Keratinocyte (primary cell): ENCODE data around the gene DPP8. TPM values are rescaled to one million over a fixed set of nuclear protein-coding genes. Genes with fewer than 3 reads are reported as not detected.

Experiments used
- DNase-seq: peaks from one replicate; pipeline ENCODE4 v3.0.0-alpha.2; 2011; ENCODE audit warnings: low read depth, missing footprints, low spot score
- FAIRE-seq: peaks from 2 replicates; lab custom pipeline; 2011; peaks lifted over from hg19 to GRCh38; lab: Jason Lieb, UNC
- H2AFZ ChIP-seq: 2 replicates; pipeline ENCODE4 v1.6.0; 2012; ENCODE audit warnings: low read length, control low read depth, inconsistent platforms; ENCODE audit not compliant: control insufficient read depth
- H3K27ac ChIP-seq: 2 replicates; pipeline ENCODE4 v1.5.1; 2011; ENCODE audit warnings: low read length; ENCODE audit not compliant: control insufficient read depth, insufficient read depth
- H3K27me3 ChIP-seq: 3 replicates; pipeline ENCODE4 v1.6.0; 2011; ENCODE audit warnings: low read length; ENCODE audit not compliant: control insufficient read depth, insufficient read depth; ENCODE audit errors: extremely low read depth
- H3K36me3 ChIP-seq, 2 experiments: 2 replicates in 1 of 2; 3 replicates in 1 of 2; pipeline ENCODE4 v1.5.1; 2011; ENCODE audit warnings: low read length in 2 of 2, mild to moderate bottlenecking in 1 of 2; ENCODE audit not compliant: control insufficient read depth in 2 of 2, insufficient read depth in 2 of 2; ENCODE audit errors: extremely low read depth in 1 of 2
- H3K4me1 ChIP-seq: 3 replicates; pipeline ENCODE4 v1.5.1; 2011; ENCODE audit warnings: low read length; ENCODE audit not compliant: control insufficient read depth, insufficient read depth; ENCODE audit errors: extremely low read depth
- H3K4me2 ChIP-seq: 3 replicates; pipeline ENCODE4 v1.6.0; 2011; ENCODE audit warnings: low read depth, low read length; ENCODE audit not compliant: control insufficient read depth, insufficient read depth; ENCODE audit errors: extremely low read depth
- H3K4me3 ChIP-seq, 3 experiments: fragments of 200-600 bp in 1 of 3; sonication (generic) in 1 of 3; 2 replicates in 2 of 3; 3 replicates in 1 of 3; pipeline ENCODE4 v1.5.1; 2011 to 2016; ENCODE audit warnings: low read length in 3 of 3, mild to moderate bottlenecking in 3 of 3, control low read depth in 2 of 3, inconsistent platforms in 1 of 3, low read depth in 1 of 3, mixed read lengths in 1 of 3, mixed run types in 1 of 3, moderate library complexity in 1 of 3; ENCODE audit not compliant: control insufficient read depth in 2 of 3, insufficient read depth in 2 of 3; ENCODE audit errors: extremely low read depth in 1 of 3
- H3K79me2 ChIP-seq: 2 replicates; pipeline ENCODE4 v1.6.0; 2012; ENCODE audit warnings: low read length; ENCODE audit not compliant: control insufficient read depth, insufficient read depth
- H3K9ac ChIP-seq: 3 replicates; pipeline ENCODE4 v1.6.0; 2011; ENCODE audit warnings: low read length; ENCODE audit not compliant: control insufficient read depth, insufficient read depth; ENCODE audit errors: extremely low read depth
- H3K9me1 ChIP-seq: 3 replicates; pipeline ENCODE4 v1.6.0; 2011; ENCODE audit warnings: low read length; ENCODE audit not compliant: control insufficient read depth, insufficient read depth; ENCODE audit errors: extremely low read depth
- H3K9me3 ChIP-seq: 2 replicates; pipeline ENCODE4 v1.5.1; 2012; ENCODE audit warnings: low read depth, low read length; ENCODE audit not compliant: control insufficient read depth
- H4K20me1 ChIP-seq: 3 replicates; pipeline ENCODE4 v1.6.0; 2011; ENCODE audit warnings: low read length; ENCODE audit not compliant: control insufficient read depth, insufficient read depth; ENCODE audit errors: extremely low read depth
- EZH2 ChIP-seq: IDR thresholded peaks from one replicate; pipeline ENCODE4 v1.6.1; 2012; ENCODE audit warnings: inconsistent platforms, mild to moderate bottlenecking, low read length, moderate library complexity
- dilution Hi-C: fragments of 300-500 bp; cut with MboI; formaldehyde crosslinking; loops from one replicate; pipeline ENCODE4 v1.7.0; 2020; ENCODE audit warnings: low sequenced_read_pairs; ENCODE audit not compliant: extremely low pct_ligation_motif_present
- polyA plus RNA-seq, 5 experiments: library from polyadenylated mRNA; depleted of rRNA in 3 of 5; stranded (reverse) in 3 of 5; stranded (forward) in 1 of 5; unstranded in 1 of 5; fragments of >200 nt; gene quantifications; 1 replicate in 1 of 5; 2 replicates in 3 of 5; 3 replicates in 1 of 5; pipeline versions ENCODE4 v1.2.1 to v1.2.3, GENCODE V29; 2011 to 2012; ENCODE audit warnings: missing spikeins in 2 of 5, low read depth in 1 of 5, low replicate concordance in 1 of 5
- TF ChIP-seq, protein P1 (sequence below), 3 experiments: IDR thresholded peaks in 1 of 3; conservative IDR thresholded peaks in 1 of 3; optimal IDR thresholded peaks in 1 of 3; 2 replicates in 2 of 3; 3 replicates in 1 of 3; pipeline versions ENCODE3 to v1.5.1; 2011; ENCODE audit warnings: low read length in 3 of 3, mild to moderate bottlenecking in 3 of 3, moderate library complexity in 2 of 3, control low read depth in 1 of 3, inconsistent platforms in 1 of 3; ENCODE audit not compliant: insufficient read depth in 2 of 3; ENCODE audit errors: extremely low read depth in 1 of 3

DPP8 gene
- polyA plus RNA-seq, 1 donor (not counting 4 experiments of a cell fraction or from before 2014, with no cell fraction given) = 21.6 TPM

DNA sequence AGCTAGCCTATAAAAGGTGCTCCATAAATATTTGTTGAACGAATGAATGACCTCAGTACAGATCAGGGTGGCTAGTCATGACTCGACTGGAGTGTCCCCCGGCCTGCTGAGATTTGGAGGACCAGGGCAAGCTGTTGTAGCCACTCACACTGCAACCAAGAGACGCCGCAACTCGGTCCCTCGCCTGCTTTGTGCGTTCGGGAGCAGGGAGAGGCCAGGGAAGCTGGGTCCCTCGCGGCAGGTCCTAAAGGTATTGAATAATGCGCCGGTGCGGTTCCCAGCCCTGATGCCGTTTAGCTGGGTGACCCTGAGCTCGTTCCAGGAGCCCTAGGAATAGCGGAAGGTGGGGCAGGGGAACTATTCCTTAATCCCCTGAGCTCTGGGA lies 96.5 kb downstream of the DPP8 start:
- DNase-seq (no peak), FAIRE-seq (no peak)
- H3K36me3 ChIP-seq = no peaks in the 10 kb centered on the region
- no peaks in the 10 kb centered on the region for H4K20me1 ChIP-seq
- dilution Hi-C loops = no loop called here
- no peak overlapping the region for H2AFZ ChIP-seq
- no peak overlapping the region for H3K4me2 ChIP-seq
- no peak overlapping the region for H3K27ac ChIP-seq
- peaks cover 9% of the 10 kb centered on the region for H3K4me1 ChIP-seq
- no peak overlapping the region for H3K9ac ChIP-seq
- H3K9me3 ChIP-seq = no peaks in the 10 kb centered on the region
- no peak overlapping the region for H3K4me3 ChIP-seq
- H3K27me3 ChIP-seq = peaks cover 43% of the 10 kb centered on the region
- TF ChIP-seq, protein P1, sequence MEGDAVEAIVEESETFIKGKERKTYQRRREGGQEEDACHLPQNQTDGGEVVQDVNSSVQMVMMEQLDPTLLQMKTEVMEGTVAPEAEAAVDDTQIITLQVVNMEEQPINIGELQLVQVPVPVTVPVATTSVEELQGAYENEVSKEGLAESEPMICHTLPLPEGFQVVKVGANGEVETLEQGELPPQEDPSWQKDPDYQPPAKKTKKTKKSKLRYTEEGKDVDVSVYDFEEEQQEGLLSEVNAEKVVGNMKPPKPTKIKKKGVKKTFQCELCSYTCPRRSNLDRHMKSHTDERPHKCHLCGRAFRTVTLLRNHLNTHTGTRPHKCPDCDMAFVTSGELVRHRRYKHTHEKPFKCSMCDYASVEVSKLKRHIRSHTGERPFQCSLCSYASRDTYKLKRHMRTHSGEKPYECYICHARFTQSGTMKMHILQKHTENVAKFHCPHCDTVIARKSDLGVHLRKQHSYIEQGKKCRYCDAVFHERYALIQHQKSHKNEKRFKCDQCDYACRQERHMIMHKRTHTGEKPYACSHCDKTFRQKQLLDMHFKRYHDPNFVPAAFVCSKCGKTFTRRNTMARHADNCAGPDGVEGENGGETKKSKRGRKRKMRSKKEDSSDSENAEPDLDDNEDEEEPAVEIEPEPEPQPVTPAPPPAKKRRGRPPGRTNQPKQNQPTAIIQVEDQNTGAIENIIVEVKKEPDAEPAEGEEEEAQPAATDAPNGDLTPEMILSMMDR (optimal IDR thresholded peaks at IDR 0.05 in 1 of 3, IDR thresholded peaks at IDR 0.05 in 1 of 3, conservative IDR thresholded peaks at IDR 0.05 in 1 of 3; ENCODE audit: extremely low read depth in 1 of 3, insufficient read depth in 2 of 3, low read length in 3 of 3) = no peak
- no peaks in the 10 kb centered on the region for H3K79me2 ChIP-seq
- H3K9me1 ChIP-seq = no peaks in the 10 kb centered on the region

- peaks cover 9% of the 10 kb centered on the region for H3K4me1 ChIP-seq
- peaks cover 36% of the 10 kb centered on the region for H3K27me3 ChIP-seq
These were observed 98.9 kb downstream of the DPP8 start for GRCh38 chr15:65418596-65418995.

More at GRCh38 chr15:65418596-65418995, 98.9 kb downstream of the DPP8 start:
- Histone ChIP-seq H3K9me3 (no peaks in the 10 kb centered on the region), H3K9me1 (no peaks in the 10 kb centered on the region), H3K79me2 (no peaks in the 10 kb centered on the region), H2AFZ (no peak overlapping the region), H3K36me3 (no peaks in the 10 kb centered on the region), H3K9ac (no peak overlapping the region), H3K27ac (no peak overlapping the region), H3K4me3 (no peak overlapping the region), H4K20me1 (no peaks in the 10 kb centered on the region), H3K4me2 (no peak overlapping the region)
- DNase-seq (no peak), FAIRE-seq (no peak)
- dilution Hi-C loops = no loop called here
- TF ChIP-seq, protein P1 (optimal IDR thresholded peaks at IDR 0.05 in 1 of 3, IDR thresholded peaks at IDR 0.05 in 1 of 3, conservative IDR thresholded peaks at IDR 0.05 in 1 of 3; ENCODE audit: extremely low read depth in 1 of 3, insufficient read depth in 2 of 3, low read length in 3 of 3) = no peak
- no peak for TF ChIP-seq EZH2
